H9 (cell line): ENCODE data around the gene GCK. TPM values are rescaled to one million over a fixed set of nuclear protein-coding genes. Genes with fewer than 3 reads are reported as not detected.

Experiments used
- DNase-seq: peaks from one replicate; pipeline ENCODE4 v3.0.0-alpha.2; 2017
- H2AFZ ChIP-seq: one replicate; pipeline ENCODE4 v1.6.1; 2013; ENCODE audit warnings: mild to moderate bottlenecking, low read length, control low read depth, moderate library complexity
- H2AK5ac ChIP-seq: 2 replicates; pipeline ENCODE4 v1.6.1; 2013; ENCODE audit warnings: low read length, control low read depth, mixed read lengths; ENCODE audit not compliant: insufficient read length
- H2BK120ac ChIP-seq: one replicate; pipeline ENCODE4 v1.6.1; 2013; ENCODE audit warnings: low read depth, mild to moderate bottlenecking, low read length, control low read depth, inconsistent platforms; ENCODE audit not compliant: poor library complexity, severe bottlenecking
- H2BK12ac ChIP-seq: 2 replicates; pipeline ENCODE4 v1.6.1; 2013; ENCODE audit warnings: low read length, control low read depth, mixed read lengths, low read depth; ENCODE audit not compliant: insufficient read length
- H2BK15ac ChIP-seq: 2 replicates; pipeline ENCODE4 v1.6.1; 2013; ENCODE audit warnings: low read depth, low read length, control low read depth
- H2BK20ac ChIP-seq: one replicate; pipeline ENCODE4 v1.6.1; 2013; ENCODE audit warnings: low read depth, mild to moderate bottlenecking, low read length, control low read depth, inconsistent platforms; ENCODE audit not compliant: poor library complexity, severe bottlenecking
- H2BK5ac ChIP-seq: 2 replicates; pipeline ENCODE4 v1.6.1; 2013; ENCODE audit warnings: low read length, control low read depth, mixed read lengths; ENCODE audit not compliant: insufficient read length
- H3K14ac ChIP-seq: 2 replicates; pipeline ENCODE4 v1.6.1; 2013; ENCODE audit warnings: low read length, control low read depth; ENCODE audit not compliant: insufficient read depth
- H3K18ac ChIP-seq: 2 replicates; pipeline ENCODE4 v1.6.1; 2013; ENCODE audit warnings: low read depth, mild to moderate bottlenecking, mixed read lengths, low read length, control low read depth; ENCODE audit not compliant: insufficient read length
- H3K23ac ChIP-seq: 2 replicates; pipeline ENCODE4 v1.6.1; 2013; ENCODE audit warnings: low read length, control low read depth, mixed read lengths, low read depth; ENCODE audit not compliant: insufficient read length
- H3K23me2 ChIP-seq: 2 replicates; pipeline ENCODE4 v1.6.1; 2013; ENCODE audit warnings: low read depth, mild to moderate bottlenecking, mixed read lengths, low read length, control low read depth; ENCODE audit not compliant: insufficient read length, poor library complexity, severe bottlenecking
- H3K27ac ChIP-seq: 2 replicates; pipeline ENCODE4 v1.5.1; 2013; ENCODE audit warnings: low read length, control low read depth, mixed read lengths, low read depth; ENCODE audit not compliant: insufficient read length
- H3K27me3 ChIP-seq: 2 replicates; pipeline ENCODE4 v1.6.1; 2013; ENCODE audit warnings: low read length, control low read depth, inconsistent platforms; ENCODE audit not compliant: insufficient read depth
- H3K4ac ChIP-seq: 2 replicates; pipeline ENCODE4 v1.6.1; 2013; ENCODE audit warnings: low read depth, mild to moderate bottlenecking, control low read depth, inconsistent platforms, low read length, moderate library complexity
- H3K4me1 ChIP-seq: 2 replicates; pipeline ENCODE4 v1.6.1; 2013; ENCODE audit warnings: low read length, control low read depth, inconsistent platforms; ENCODE audit not compliant: insufficient read depth
- H3K4me2 ChIP-seq: 2 replicates; pipeline ENCODE4 v1.6.1; 2013; ENCODE audit warnings: low read length, control low read depth, mixed read lengths; ENCODE audit not compliant: insufficient read length, insufficient read depth
- H3K56ac ChIP-seq: 2 replicates; pipeline ENCODE4 v1.6.1; 2013; ENCODE audit warnings: low read depth, mild to moderate bottlenecking, mixed read lengths, low read length, control low read depth; ENCODE audit not compliant: insufficient read length
- H3K79me1 ChIP-seq: 2 replicates; pipeline ENCODE4 v1.6.1; 2013; ENCODE audit warnings: low read depth, mild to moderate bottlenecking, moderate library complexity, low read length, control low read depth, inconsistent platforms; ENCODE audit not compliant: insufficient read depth, poor library complexity, severe bottlenecking
- H3K79me2 ChIP-seq: 2 replicates; pipeline ENCODE4 v1.6.1; 2013; ENCODE audit warnings: low read length, control low read depth, inconsistent platforms; ENCODE audit not compliant: insufficient read depth
- H3K9ac ChIP-seq: 2 replicates; pipeline ENCODE4 v1.6.1; 2013; ENCODE audit warnings: low read length, control low read depth, mixed read lengths; ENCODE audit not compliant: insufficient read length; ENCODE audit errors: extremely low read depth
- H3K9me3 ChIP-seq: one replicate; pipeline ENCODE4 v1.6.1; 2013; ENCODE audit warnings: low read depth, low read length, inconsistent platforms; ENCODE audit not compliant: control insufficient read depth
- H3T11ph ChIP-seq: one replicate; pipeline ENCODE4 v1.6.1; 2013; ENCODE audit warnings: mild to moderate bottlenecking, low read length, control low read depth, inconsistent platforms
- H4K20me1 ChIP-seq: one replicate; pipeline ENCODE4 v1.6.1; 2013; ENCODE audit not compliant: control insufficient read depth, insufficient read length, insufficient read depth
- H4K5ac ChIP-seq: 2 replicates; pipeline ENCODE4 v1.6.1; 2013; ENCODE audit warnings: low read depth, mild to moderate bottlenecking, mixed read lengths, low read length, control low read depth; ENCODE audit not compliant: insufficient read length
- H4K8ac ChIP-seq: replicated peaks from 2 replicates; pipeline ENCODE4 v1.6.1; 2013; ENCODE audit warnings: low read length, control low read depth, mixed read lengths, low read depth; ENCODE audit not compliant: insufficient read length
- H4K91ac ChIP-seq: 2 replicates; pipeline ENCODE4 v1.6.1; 2013; ENCODE audit warnings: low read depth, mild to moderate bottlenecking, moderate library complexity, mixed read lengths, low read length, control low read depth; ENCODE audit not compliant: insufficient read length
- H3K27ac Mint-ChIP-seq, 3 experiments: 2 replicates in 2 of 3; 3 replicates in 1 of 3; pipeline ENCODE4 v1.8.0; 2020 to 2021; ENCODE audit warnings: mixed read lengths in 3 of 3, mild to moderate bottlenecking in 1 of 3, moderate library complexity in 1 of 3
- H3K27me3 Mint-ChIP-seq: 2 replicates; pipeline ENCODE4 v1.8.0; 2021; ENCODE audit warnings: low read depth, mild to moderate bottlenecking, moderate library complexity, mixed read lengths
- H3K36me3 Mint-ChIP-seq, 3 experiments: 2 replicates in 2 of 3; 3 replicates in 1 of 3; pipeline ENCODE4 v1.8.0; 2020 to 2021; ENCODE audit warnings: low read depth in 3 of 3, mixed read lengths in 3 of 3; ENCODE audit not compliant: insufficient read depth in 1 of 3
- H3K4me1 Mint-ChIP-seq, 2 experiments: 2 replicates each; pipeline ENCODE4 v1.8.0; 2020; ENCODE audit warnings: mixed read lengths in 2 of 2
- H3K4me3 Mint-ChIP-seq, 2 experiments: 2 replicates in 1 of 2; 3 replicates in 1 of 2; pipeline ENCODE4 v1.8.0; 2020 to 2021; ENCODE audit warnings: mild to moderate bottlenecking in 2 of 2, mixed read lengths in 2 of 2, moderate library complexity in 1 of 2
- H3K9me3 Mint-ChIP-seq, 2 experiments: 2 replicates in 1 of 2; 3 replicates in 1 of 2; pipeline ENCODE4 v1.8.0; 2020; ENCODE audit warnings: mild to moderate bottlenecking in 2 of 2, mixed read lengths in 2 of 2, moderate library complexity in 1 of 2
- CTCF ChIP-seq: fragments of 200-600 bp; sonication (generic); conservative IDR thresholded peaks from 3 replicates; pipeline ENCODE4 v1.8.0; 2021; ENCODE audit warnings: antibody characterized with exemption, mild to moderate bottlenecking
- WGBS: extraction: QIAGEN DNeasy Blood & Tissue Kit; methylation state at CpG from one replicate; pipeline ENCODE4 v1.1.7; 2013; ENCODE audit warnings: missing lambda C conversion rate, low lambda C conversion rate, mixed read lengths; ENCODE audit not compliant: insufficient read length; ENCODE audit errors: extremely low coverage; 5-methylcytosine and 5-hydroxymethylcytosine counted together
- total RNA-seq: library from RNA; stranded (reverse); gene quantifications from 2 replicates; pipeline ENCODE4 v1.2.1, GENCODE V29; 2021

The GCK gene
- total RNA-seq, 1 experiment from 2014 or later = 0.98 TPM

GRCh38 chr7:44238116-44238695 is 49.0 kb upstream of the GCK start:
- H2AK5ac ChIP-seq = no peak overlapping the region
- H2BK12ac ChIP-seq = no peak overlapping the region
- H4K5ac ChIP-seq = no peak overlapping the region
- no peaks in the 10 kb centered on the region for H3K4me1 ChIP-seq
- no peaks in the 10 kb centered on the region for H3K79me1 ChIP-seq
- Mint-ChIP-seq H3K9me3 (no peaks in the 10 kb centered on the region), H3K4me1 (peaks cover 9 to 18% of the 10 kb centered on the region in 2 experiments), H3K4me3 (no peak overlapping the region), H3K27ac (no peak overlapping the region), H3K36me3 (peaks cover 0 to 1% (median 0%) of the 10 kb centered on the region in 3 experiments; a peak in 1 of 7 replicates), H3K27me3 (no peaks in the 10 kb centered on the region; the same call in 1 of the 2 replicates)
- H3K4ac ChIP-seq = no peak overlapping the region
- no peak overlapping the region for H2BK5ac ChIP-seq
- no peak overlapping the region for H3K4me2 ChIP-seq
- H3K27me3 ChIP-seq = no peaks in the 10 kb centered on the region
- no peak overlapping the region for H2BK15ac ChIP-seq
- DNase-seq = no peak
- H2BK120ac ChIP-seq = no peak overlapping the region
- H3K14ac ChIP-seq = no peak overlapping the region; the same call in 1 of the 2 replicates
- no peak overlapping the region for H3T11ph ChIP-seq
- peaks cover 3% of the 10 kb centered on the region for H4K20me1 ChIP-seq
- no CpG with 5 or more reads among the region's 17 CpGs for WGBS
- no peak overlapping the region for H3K56ac ChIP-seq
- no peaks in the 10 kb centered on the region for H3K9me3 ChIP-seq
- no peaks in the 10 kb centered on the region for H3K23me2 ChIP-seq
- H2BK20ac ChIP-seq = no peak overlapping the region
- H4K91ac ChIP-seq = no peak overlapping the region
- H2AFZ ChIP-seq = no peak overlapping the region
- no peak overlapping the region for H3K9ac ChIP-seq
- H3K18ac ChIP-seq = no peak overlapping the region
- no peaks in the 10 kb centered on the region for H3K79me2 ChIP-seq
- H4K8ac ChIP-seq = no peak overlapping the region
- no peak overlapping the region for H3K27ac ChIP-seq
- no peak for TF ChIP-seq CTCF
- no peak overlapping the region for H3K23ac ChIP-seq
